Left lung (tissue), 10 donors: ENCODE data around the gene F13B. TPM values are rescaled to one million over a fixed set of nuclear protein-coding genes. Genes with fewer than 3 reads are reported as not detected.
"Not testable (repeated sequence)": the region's sequence is repeated elsewhere in the genome, so short reads cannot be mapped to it uniquely, and the experiment has no call there.

Experiments used
- ATAC-seq: fragments of 200-7000 bp; cut with Tn5 transposase; one replicate; pipeline ENCODE4 v1.9.1; 2020; ENCODE audit warnings: moderate library complexity
- DNase-seq, 4 donors: peaks; one replicate each; pipeline ENCODE4 v3.0.0-alpha.2; 2013 to 2020
- H3K27ac ChIP-seq, 2 donors: fragments of 200-600 bp; sonication (generic) in 1 of 2; one replicate each; pipeline versions ENCODE4 v1.5.0 to v1.8.0; 2020 to 2021
- H3K27me3 ChIP-seq, 2 donors: fragments of 200-600 bp; sonication (generic) in 1 of 2; one replicate each; pipeline versions ENCODE4 v1.5.0 to v1.8.0; 2020 to 2021
- H3K36me3 ChIP-seq, 2 donors: fragments of 200-600 bp; sonication (generic) in 1 of 2; one replicate each; pipeline versions ENCODE4 v1.5.0 to v1.8.0; 2020 to 2021
- H3K4me1 ChIP-seq, 2 donors: fragments of 200-600 bp; one replicate each; pipeline ENCODE4 v1.8.0; 2021
- H3K4me3 ChIP-seq, 2 donors: fragments of 200-600 bp; sonication (generic) in 1 of 2; one replicate each; pipeline versions ENCODE4 v1.5.0 to v1.8.0; 2020 to 2021; ENCODE audit warnings: mild to moderate bottlenecking in 1 of 2
- H3K9me3 ChIP-seq, 2 donors: fragments of 200-600 bp; sonication (generic) in 1 of 2; one replicate each; pipeline versions ENCODE4 v1.5.0 to v1.8.0; 2020 to 2021
- intact Hi-C, 2 donors: fragments of 100-400 bp; cut with DNase I; formaldehyde crosslinking; loops; one replicate each; pipeline versions ENCODE4 v1.11.2 to v1.14.2; 2022
- polyA plus RNA-seq, 6 donors: library from polyadenylated mRNA; unstranded; fragments of 120-200 nt; gene quantifications; one replicate each; pipeline ENCODE4 v1.2.1, GENCODE V29; 2013; ENCODE audit not compliant: insufficient read length in 6 of 6
- total RNA-seq, 2 donors: library from RNA; stranded (reverse); fragmentation: NEBNext Ultra II Directional; extraction: Animal tissue kit (Norgen Biotek cat#: 25700); gene quantifications; one replicate each; pipeline ENCODE4 v1.2.1, GENCODE V29; 2021
- TF ChIP-seq, protein P1 (sequence below), 2 donors: fragments of 200-600 bp; sonication (generic) in 1 of 2; IDR thresholded peaks; one replicate each; pipeline versions ENCODE4 v1.5.0 to v1.8.0; 2021; ENCODE audit warnings: antibody characterized with exemption in 2 of 2
- donor health status: DM: no; HTN: yes; CAD: no.
- donor health status: DM: no; HTN: no; CAD: no.

Gene F13B
- total and polyA plus RNA-seq, 8 donors = 0.07 to 0.10 (median 0.08) TPM; not detected in 5

DNA sequence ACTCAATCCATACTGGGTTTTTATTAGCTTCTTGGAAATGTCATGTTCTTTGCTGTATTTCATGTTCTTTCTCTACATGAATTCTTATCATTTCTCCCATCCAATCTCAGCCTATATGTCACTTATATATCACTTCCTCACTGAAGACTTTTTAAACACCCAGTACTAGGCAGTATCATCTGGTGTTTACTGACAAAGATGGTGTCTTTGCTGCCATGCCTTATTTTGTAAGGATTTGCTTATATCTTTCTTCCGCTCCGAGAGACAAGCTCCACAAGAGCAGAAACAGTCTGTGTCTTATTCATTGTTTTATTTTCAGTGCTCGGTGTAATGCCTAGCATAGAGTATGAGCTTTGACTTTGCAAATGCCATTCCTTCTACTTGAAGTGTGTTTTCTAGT lies 30.2 kb downstream of the F13B start:
- TF ChIP-seq, protein P1, sequence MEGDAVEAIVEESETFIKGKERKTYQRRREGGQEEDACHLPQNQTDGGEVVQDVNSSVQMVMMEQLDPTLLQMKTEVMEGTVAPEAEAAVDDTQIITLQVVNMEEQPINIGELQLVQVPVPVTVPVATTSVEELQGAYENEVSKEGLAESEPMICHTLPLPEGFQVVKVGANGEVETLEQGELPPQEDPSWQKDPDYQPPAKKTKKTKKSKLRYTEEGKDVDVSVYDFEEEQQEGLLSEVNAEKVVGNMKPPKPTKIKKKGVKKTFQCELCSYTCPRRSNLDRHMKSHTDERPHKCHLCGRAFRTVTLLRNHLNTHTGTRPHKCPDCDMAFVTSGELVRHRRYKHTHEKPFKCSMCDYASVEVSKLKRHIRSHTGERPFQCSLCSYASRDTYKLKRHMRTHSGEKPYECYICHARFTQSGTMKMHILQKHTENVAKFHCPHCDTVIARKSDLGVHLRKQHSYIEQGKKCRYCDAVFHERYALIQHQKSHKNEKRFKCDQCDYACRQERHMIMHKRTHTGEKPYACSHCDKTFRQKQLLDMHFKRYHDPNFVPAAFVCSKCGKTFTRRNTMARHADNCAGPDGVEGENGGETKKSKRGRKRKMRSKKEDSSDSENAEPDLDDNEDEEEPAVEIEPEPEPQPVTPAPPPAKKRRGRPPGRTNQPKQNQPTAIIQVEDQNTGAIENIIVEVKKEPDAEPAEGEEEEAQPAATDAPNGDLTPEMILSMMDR (IDR thresholded peaks at IDR 0.05) = no peak
- ATAC-seq = no peak

DNA sequence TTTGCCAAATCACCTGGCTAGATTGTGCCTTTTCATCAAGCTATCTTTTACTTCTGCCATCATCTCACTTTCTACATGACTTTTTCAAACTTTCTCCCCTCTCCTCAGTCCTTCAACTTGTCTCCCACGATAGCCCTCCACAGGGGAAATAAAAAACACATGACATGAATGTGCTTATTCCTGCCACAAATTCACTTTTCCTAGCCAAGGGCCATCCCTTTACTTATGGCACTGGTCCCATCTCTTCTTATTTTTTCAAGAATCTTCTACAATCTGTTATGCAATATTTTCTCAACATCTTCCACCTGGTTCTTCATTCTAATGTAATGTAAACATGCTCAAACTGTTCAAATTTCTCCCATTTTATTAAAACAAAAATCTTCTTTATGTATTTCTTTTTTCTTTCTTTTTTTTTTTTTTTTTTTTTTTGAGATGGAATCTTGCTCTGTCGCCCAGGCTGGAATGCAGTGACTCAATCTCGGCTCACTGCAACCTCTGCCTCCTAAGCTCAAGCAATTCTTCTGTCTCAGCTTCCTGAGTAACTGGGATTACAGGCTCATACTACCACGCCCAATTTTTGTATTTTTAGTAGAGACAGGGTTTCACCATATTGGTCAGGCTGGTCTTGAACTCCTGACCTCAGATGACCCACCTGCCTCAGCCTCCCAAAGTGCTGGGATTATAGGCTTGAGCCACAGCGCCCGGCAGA lies 32.3 kb downstream of the F13B start:
- DNase-seq, H3K4me3 ChIP-seq, H3K27ac ChIP-seq, H3K9me3 ChIP-seq, H3K27me3 ChIP-seq, H3K4me1 ChIP-seq, ATAC-seq, intact Hi-C loops, H3K36me3 ChIP-seq: not testable (repeated sequence)

More for the DNA sequence above, 30.2 kb downstream of the F13B start:
- Histone ChIP-seq H3K27me3 (no peaks in the 10 kb centered on the region), H3K4me1 (no peaks in the 10 kb centered on the region), H3K9me3 (no peaks in the 10 kb centered on the region), H3K36me3 (no peaks in the 10 kb centered on the region), H3K4me3 (no peak overlapping the region), H3K27ac (no peak overlapping the region)
- DNase-seq = no peak
- intact Hi-C loops = no loop called here

DNA sequence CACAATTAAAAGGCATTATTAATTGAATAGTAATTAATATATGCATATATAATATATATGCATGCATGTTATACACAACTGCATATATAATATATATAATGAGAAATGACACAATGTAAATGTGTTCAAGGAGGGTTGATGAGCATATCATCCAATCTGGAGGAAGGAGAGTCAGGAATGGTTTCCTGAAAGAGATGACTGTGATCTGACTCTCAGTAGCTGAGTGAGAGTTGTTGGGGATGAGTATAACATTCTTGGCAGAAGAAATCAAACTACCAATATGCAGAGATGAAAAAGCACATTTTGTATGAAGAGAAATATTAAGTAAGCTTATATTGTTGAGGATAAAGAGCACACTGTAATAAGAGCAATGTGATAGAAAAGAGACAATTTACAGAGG lies 37.3 kb downstream of the F13B start:
- no peak for ATAC-seq
- H3K36me3 ChIP-seq = no peaks in the 10 kb centered on the region
- TF ChIP-seq, protein P1 (IDR thresholded peaks at IDR 0.05) = no peak

DNA sequence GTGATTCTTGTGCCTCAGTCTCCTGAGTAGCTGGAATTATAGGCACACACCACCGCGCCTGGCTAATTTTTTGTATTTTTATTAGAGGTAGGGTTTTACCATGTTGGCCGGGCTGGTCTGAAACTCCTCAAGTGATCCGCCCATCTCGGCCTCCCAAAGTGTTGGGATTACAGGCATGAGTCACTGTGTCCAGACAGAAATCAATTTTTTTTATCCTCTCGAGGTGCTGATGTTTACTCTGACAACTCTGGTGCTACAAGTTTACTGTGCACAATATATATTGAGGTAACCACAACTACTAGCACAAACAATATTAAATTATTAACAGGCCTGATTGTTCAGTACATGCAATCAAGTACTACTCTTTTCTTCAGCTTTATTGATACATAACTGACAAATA lies 39.7 kb downstream of the F13B start:
- no peak overlapping the region for H3K27ac ChIP-seq
- no peaks in the 10 kb centered on the region for H3K27me3 ChIP-seq
- H3K36me3 ChIP-seq = no peaks in the 10 kb centered on the region
- TF ChIP-seq, protein P1 (IDR thresholded peaks at IDR 0.05) = no peak
- intact Hi-C loops = no loop called here
- no peak overlapping the region for H3K4me3 ChIP-seq
- DNase-seq = no peak
- H3K9me3 ChIP-seq = no peaks in the 10 kb centered on the region
- H3K4me1 ChIP-seq = no peaks in the 10 kb centered on the region
- no peak for ATAC-seq

More for the DNA sequence above, 37.3 kb downstream of the F13B start:
- intact Hi-C loops = no loop called here
- no peak overlapping the region for H3K27ac ChIP-seq
- H3K9me3 ChIP-seq = no peaks in the 10 kb centered on the region
- no peak for DNase-seq
- H3K27me3 ChIP-seq = no peaks in the 10 kb centered on the region
- no peaks in the 10 kb centered on the region for H3K4me1 ChIP-seq
- no peak overlapping the region for H3K4me3 ChIP-seq

DNA sequence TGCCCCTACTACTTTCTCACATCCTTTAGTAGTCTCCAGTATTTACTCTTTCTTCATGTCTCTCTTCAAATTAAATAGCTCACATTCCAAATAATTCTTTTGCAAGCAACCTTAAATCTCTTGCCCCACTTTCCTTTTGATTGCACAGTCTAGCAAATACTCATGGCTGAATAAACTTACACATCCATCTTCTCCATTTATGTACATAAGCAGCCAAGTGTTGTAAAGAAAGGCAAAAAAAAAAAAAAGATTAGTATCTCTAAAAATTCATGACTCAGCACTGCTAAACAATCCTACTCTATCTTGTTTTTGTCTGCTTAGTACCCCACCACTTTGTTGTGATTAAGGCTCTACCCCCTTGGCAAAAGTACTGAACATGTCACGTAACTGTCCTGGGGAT lies 42.6 kb downstream of the F13B start:
- Histone ChIP-seq H3K4me1 (no peaks in the 10 kb centered on the region), H3K4me3 (no peak overlapping the region), H3K9me3 (no peaks in the 10 kb centered on the region), H3K27ac (no peak overlapping the region), H3K36me3 (no peaks in the 10 kb centered on the region), H3K27me3 (no peaks in the 10 kb centered on the region)
- DNase-seq = no peak
- intact Hi-C loops = no loop called here
- ATAC-seq = peak; percentile 84
- TF ChIP-seq, protein P1 (IDR thresholded peaks at IDR 0.05) = no peak

DNA sequence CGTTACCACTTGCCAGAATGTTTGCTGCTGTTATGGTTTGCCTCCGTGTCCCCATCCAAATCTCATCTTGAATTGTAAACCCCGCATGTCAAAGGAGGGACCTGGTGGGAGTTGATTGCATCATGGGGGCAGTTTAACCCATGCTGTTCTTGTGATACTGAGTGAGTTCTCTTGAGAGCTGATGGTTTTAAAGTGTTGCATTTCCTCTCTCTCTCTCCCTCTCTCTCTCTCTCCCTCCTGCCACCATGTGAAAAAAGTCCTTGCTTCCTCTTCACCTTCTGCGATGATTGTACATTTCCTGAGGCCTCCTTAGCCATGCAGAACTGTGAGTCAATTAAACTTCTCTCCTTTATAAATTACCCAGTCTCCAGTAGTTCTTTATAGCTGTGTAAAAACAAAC lies 45.3 kb downstream of the F13B start:
- no peaks in the 10 kb centered on the region for H3K27me3 ChIP-seq
- ATAC-seq (no peak), DNase-seq (no peak)
- TF ChIP-seq, protein P1 (IDR thresholded peaks at IDR 0.05) = no peak
- H3K4me3 ChIP-seq = no peak overlapping the region
- H3K4me1 ChIP-seq = no peaks in the 10 kb centered on the region
- no peak overlapping the region for H3K27ac ChIP-seq
- H3K36me3 ChIP-seq = no peaks in the 10 kb centered on the region
- H3K9me3 ChIP-seq = no peaks in the 10 kb centered on the region
- intact Hi-C loops = no loop called here
